SH-SY5Y (cell line): ENCODE data around the gene RUBCN.

Experiments
- GATA2 ChIP-seq: IDR thresholded peaks from 2 replicates; pipeline ENCODE4 v1.6.1; 2011; ENCODE audit warnings: mild to moderate bottlenecking, low read depth, low read length
- GATA3 ChIP-seq: IDR thresholded peaks from 2 replicates; pipeline ENCODE4 v1.6.1; 2011; ENCODE audit warnings: low read depth, mild to moderate bottlenecking, low read length, moderate library complexity

DNA sequence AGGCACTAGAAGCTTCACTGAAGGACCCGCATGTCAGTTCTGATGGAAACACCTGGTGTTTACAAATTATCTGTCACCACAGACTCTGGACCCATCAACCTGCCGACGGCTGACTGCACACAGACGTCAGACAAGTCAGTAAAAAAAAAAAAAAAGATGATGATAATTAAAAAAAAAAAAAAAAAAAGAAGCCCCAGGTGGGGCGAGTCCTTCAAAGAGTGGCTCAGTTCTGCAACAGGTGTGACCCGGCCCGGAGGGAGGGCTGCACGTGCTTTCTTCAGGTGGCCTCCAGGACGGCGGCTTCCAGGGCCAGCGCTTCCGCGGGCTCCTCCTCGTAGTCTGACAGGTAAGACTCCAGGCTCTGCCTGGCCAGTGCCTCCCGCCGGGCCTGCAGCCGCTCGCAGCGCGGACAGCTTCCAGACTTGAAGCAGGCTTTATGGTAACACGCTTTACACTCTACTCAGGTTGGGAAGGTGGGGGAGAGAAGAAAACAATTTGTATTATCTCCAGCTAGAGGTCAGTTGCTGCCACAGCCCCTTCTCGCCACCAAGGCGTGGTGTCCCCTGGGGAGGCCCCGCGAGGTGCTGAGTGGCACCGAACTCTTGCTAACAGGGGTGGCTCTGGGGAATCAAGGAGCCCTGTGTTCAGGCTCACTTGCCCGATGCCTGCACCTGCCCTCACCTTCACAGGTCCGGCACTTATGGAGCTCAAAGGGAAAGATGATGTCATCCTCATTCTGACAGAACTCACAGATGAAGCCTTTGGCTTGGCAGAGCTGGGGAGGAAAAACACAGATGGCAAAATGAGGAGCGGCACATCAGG, 61.8 kb downstream of the RUBCN start:
- TF ChIP-seq GATA2: no peak
- TF ChIP-seq GATA3: no peak
